ENCODE measurements around the gene SMIM43. TPM values are rescaled to one million over a fixed set of nuclear protein-coding genes. Genes with fewer than 3 reads are reported as not detected.

The SMIM43 gene
- total RNA-seq, 1 experiment from 2014 or later, result 0.45 TPM

DNA sequence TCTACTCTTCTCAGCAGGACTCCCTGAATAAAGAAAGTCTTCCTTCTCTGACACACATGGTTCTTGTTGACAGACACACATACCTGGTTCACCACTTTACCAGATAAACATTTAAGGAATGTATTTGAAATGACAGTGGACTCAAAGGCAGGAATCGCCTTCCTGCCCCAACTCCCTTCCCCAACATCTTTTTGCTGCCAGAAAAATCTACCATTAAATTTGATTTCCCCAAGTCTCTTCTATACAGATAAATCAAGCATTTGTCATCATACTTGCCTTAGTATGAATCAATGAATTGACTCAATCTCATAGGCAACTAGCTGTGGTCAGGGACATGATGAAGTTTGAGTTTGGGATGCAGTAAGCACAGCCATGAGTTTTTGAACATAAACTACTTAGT lies 44.9 kb downstream of the SMIM43 start:
- no TSS peak for BruUV-seq (replicated peaks)
- H3K27ac ChIP-seq (ENCODE audit: low read depth, low read length, poor library complexity, severe bottlenecking), result no peak overlapping the region
- ChIA-PET CTCF (no interaction called here), POLR2A (ENCODE audit: low non-redundant PET) (no interaction called here)
- peaks cover 4% of the 10 kb centered on the region for H3K4me1 ChIP-seq (ENCODE audit: insufficient read depth, low read length, poor library complexity, severe bottlenecking)
- TF ChIP-seq, protein P1, sequence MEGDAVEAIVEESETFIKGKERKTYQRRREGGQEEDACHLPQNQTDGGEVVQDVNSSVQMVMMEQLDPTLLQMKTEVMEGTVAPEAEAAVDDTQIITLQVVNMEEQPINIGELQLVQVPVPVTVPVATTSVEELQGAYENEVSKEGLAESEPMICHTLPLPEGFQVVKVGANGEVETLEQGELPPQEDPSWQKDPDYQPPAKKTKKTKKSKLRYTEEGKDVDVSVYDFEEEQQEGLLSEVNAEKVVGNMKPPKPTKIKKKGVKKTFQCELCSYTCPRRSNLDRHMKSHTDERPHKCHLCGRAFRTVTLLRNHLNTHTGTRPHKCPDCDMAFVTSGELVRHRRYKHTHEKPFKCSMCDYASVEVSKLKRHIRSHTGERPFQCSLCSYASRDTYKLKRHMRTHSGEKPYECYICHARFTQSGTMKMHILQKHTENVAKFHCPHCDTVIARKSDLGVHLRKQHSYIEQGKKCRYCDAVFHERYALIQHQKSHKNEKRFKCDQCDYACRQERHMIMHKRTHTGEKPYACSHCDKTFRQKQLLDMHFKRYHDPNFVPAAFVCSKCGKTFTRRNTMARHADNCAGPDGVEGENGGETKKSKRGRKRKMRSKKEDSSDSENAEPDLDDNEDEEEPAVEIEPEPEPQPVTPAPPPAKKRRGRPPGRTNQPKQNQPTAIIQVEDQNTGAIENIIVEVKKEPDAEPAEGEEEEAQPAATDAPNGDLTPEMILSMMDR (conservative IDR thresholded peaks at IDR 0.05; ENCODE audit: low read depth, low read length), result no peak
- TF ChIP-seq EZH2 (IDR thresholded peaks at IDR 0.05; ENCODE audit: borderline replicate concordance, low read depth, low read length, poor library complexity, severe bottlenecking), result no peak
- H3K36me3 ChIP-seq (ENCODE audit: insufficient read depth, low read length, poor library complexity, severe bottlenecking), result no peaks in the 10 kb centered on the region
- no peak overlapping the region for H3K4me3 ChIP-seq (ENCODE audit: low read depth, low read length, poor library complexity, severe bottlenecking)
- no peaks in the 10 kb centered on the region for H3K27me3 ChIP-seq (replicated peaks; ENCODE audit: insufficient read depth, low read depth, low read length, poor library complexity)
- intact Hi-C loops (cut with micrococcal nuclease; ENCODE audit: unreplicated experiment), result no loop called here
- H3K9me3 ChIP-seq (ENCODE audit: low read depth, low read length, poor library complexity, severe bottlenecking), result no peaks in the 10 kb centered on the region
- DNase-seq (ENCODE audit: low spot score), result no peak

DNA sequence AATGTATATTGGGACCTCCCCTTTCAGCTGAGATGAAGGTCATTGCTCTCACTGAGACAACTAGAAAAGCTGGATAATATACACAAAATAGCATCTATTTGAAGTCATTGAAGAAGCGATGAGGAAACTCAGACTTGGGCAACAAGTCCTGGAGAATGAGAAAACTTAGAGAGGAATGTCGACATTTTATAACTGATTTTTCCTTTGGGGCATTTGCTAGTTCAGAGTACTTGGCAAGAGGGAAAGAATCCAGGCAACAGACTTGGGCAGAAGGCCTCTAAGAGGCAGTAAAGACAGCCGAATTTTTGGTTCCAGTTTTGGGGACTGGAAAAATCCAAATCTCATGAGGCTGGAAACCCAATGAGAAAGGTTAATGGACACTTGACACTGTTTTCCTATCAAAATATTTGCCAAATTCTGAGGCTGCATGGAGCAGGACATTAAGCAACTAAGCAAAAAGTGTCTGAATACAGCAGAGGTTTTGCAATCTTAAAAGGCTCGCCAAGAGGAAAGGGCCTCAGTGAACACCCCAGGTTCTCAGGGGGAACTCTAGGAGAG lies 47.2 kb downstream of the SMIM43 start:
- Histone ChIP-seq H3K27me3 (replicated peaks; ENCODE audit: insufficient read depth, low read depth, low read length, poor library complexity) (no peaks in the 10 kb centered on the region), H3K4me3 (ENCODE audit: low read depth, low read length, poor library complexity, severe bottlenecking) (no peak overlapping the region), H3K27ac (ENCODE audit: low read depth, low read length, poor library complexity, severe bottlenecking) (no peak overlapping the region), H3K4me1 (ENCODE audit: insufficient read depth, low read length, poor library complexity, severe bottlenecking) (peaks cover 4% of the 10 kb centered on the region), H3K36me3 (ENCODE audit: insufficient read depth, low read length, poor library complexity, severe bottlenecking) (no peaks in the 10 kb centered on the region), H3K9me3 (ENCODE audit: low read depth, low read length, poor library complexity, severe bottlenecking) (no peaks in the 10 kb centered on the region)
- POLR2A ChIA-PET (ENCODE audit: low non-redundant PET), result no interaction called here
- no peak for DNase-seq (ENCODE audit: low spot score)
- intact Hi-C loops (cut with micrococcal nuclease; ENCODE audit: unreplicated experiment), result no loop called here
- BruUV-seq (replicated peaks), result no TSS peak
- TF ChIP-seq EZH2 (IDR thresholded peaks at IDR 0.05; ENCODE audit: borderline replicate concordance, low read depth, low read length, poor library complexity, severe bottlenecking), result no peak
- TF ChIP-seq, protein P1 (conservative IDR thresholded peaks at IDR 0.05; ENCODE audit: low read depth, low read length), result no peak
- CTCF ChIA-PET, result no interaction called here

DNA sequence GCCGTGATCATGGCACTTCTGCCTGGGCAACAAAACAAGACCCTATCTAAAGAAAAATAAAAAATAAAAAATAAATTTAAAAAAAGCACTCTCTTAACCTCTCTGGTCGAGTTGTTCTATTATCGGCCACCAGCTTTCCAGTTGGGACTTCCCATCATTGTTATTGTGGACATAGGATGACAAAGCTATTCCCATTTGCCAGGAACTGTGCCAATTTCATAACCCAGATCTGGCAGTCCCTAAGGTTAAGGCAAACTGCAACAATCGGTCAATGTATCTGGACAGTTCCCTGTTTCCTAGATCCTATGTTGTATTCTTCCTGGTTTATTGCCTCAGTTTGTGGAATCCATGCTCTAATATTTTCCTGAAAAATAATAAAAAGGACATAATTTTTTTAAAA lies 50.4 kb downstream of the SMIM43 start:
- CTCF ChIA-PET, result no interaction called here

More for the DNA sequence above, 50.4 kb downstream of the SMIM43 start:
- intact Hi-C loops (cut with micrococcal nuclease; ENCODE audit: unreplicated experiment), result no loop called here
- Histone ChIP-seq H3K4me1 (ENCODE audit: insufficient read depth, low read length, poor library complexity, severe bottlenecking) (peaks cover 14% of the 10 kb centered on the region), H3K27me3 (replicated peaks; ENCODE audit: insufficient read depth, low read depth, low read length, poor library complexity) (no peaks in the 10 kb centered on the region), H3K27ac (ENCODE audit: low read depth, low read length, poor library complexity, severe bottlenecking) (no peak overlapping the region), H3K9me3 (ENCODE audit: low read depth, low read length, poor library complexity, severe bottlenecking) (no peaks in the 10 kb centered on the region), H3K4me3 (ENCODE audit: low read depth, low read length, poor library complexity, severe bottlenecking) (no peak overlapping the region), H3K36me3 (ENCODE audit: insufficient read depth, low read length, poor library complexity, severe bottlenecking) (no peaks in the 10 kb centered on the region)
- no peak for DNase-seq (ENCODE audit: low spot score)
- no TSS peak for BruUV-seq (replicated peaks)
- TF ChIP-seq, protein P1 (conservative IDR thresholded peaks at IDR 0.05; ENCODE audit: low read depth, low read length), result no peak
- no peak for TF ChIP-seq EZH2 (IDR thresholded peaks at IDR 0.05; ENCODE audit: borderline replicate concordance, low read depth, low read length, poor library complexity, severe bottlenecking)
- POLR2A ChIA-PET (ENCODE audit: low non-redundant PET), result no interaction called here

Measured in A673 (cell line).